H1 (cell line): Measurements from ENCODE around the gene AFF2. TPM values are rescaled to one million over a fixed set of nuclear protein-coding genes. Genes with fewer than 3 reads are reported as not detected.

Experiments used
- CTCF ChIA-PET: fragments of 300-600 bp; sonication (Branson Sonifier 250); formaldehyde crosslinking; loops from one replicate; lab custom pipeline; 2021; ENCODE audit not compliant: partially characterized antibody; lab: Charles Lee
- POLR2A ChIA-PET: fragments of 300-600 bp; sonication (Branson Sonifier 250); formaldehyde crosslinking; loops from one replicate; lab custom pipeline; 2021; ENCODE audit warnings: inconsistent platforms; ENCODE audit not compliant: partially characterized antibody; lab: Charles Lee
- DNase-seq, 2 experiments: peaks; one replicate each; pipeline versions ENCODE4 v3.0.0 to v3.0.0-alpha.2; 2010 to 2022; ENCODE audit warnings: low spot score in 2 of 2, low read depth in 1 of 2, mixed read lengths in 1 of 2
- FAIRE-seq: peaks from 2 replicates; lab custom pipeline; 2011; peaks lifted over from hg19 to GRCh38; lab: Jason Lieb, UNC
- H2AFZ ChIP-seq: 2 replicates; pipeline ENCODE4 v1.8.1; 2012; ENCODE audit warnings: low read length, inconsistent platforms
- H2AK5ac ChIP-seq: 2 replicates; pipeline ENCODE4 v1.6.1; 2013; ENCODE audit warnings: low read depth, low read length
- H2BK120ac ChIP-seq: replicated peaks from 2 replicates; pipeline ENCODE3; 2013; ENCODE audit warnings: low read depth, low read length, inconsistent platforms
- H2BK12ac ChIP-seq: 2 replicates; pipeline ENCODE4 v1.6.1; 2013; ENCODE audit warnings: low read depth, low read length
- H2BK15ac ChIP-seq: 2 replicates; pipeline ENCODE4 v1.6.1; 2013; ENCODE audit warnings: low read length
- H2BK20ac ChIP-seq: 2 replicates; pipeline ENCODE4 v1.6.1; 2013; ENCODE audit warnings: low read length
- H2BK5ac ChIP-seq: 2 replicates; pipeline ENCODE4 v1.6.1; 2013; ENCODE audit warnings: low read depth, low read length
- H3K14ac ChIP-seq: 2 replicates; pipeline ENCODE4 v1.6.1; 2013; ENCODE audit warnings: inconsistent platforms; ENCODE audit not compliant: insufficient read length
- H3K18ac ChIP-seq: 2 replicates; pipeline ENCODE4 v1.6.1; 2013; ENCODE audit warnings: low read length; ENCODE audit errors: extremely low read depth
- H3K23ac ChIP-seq: 2 replicates; pipeline ENCODE4 v1.6.1; 2013; ENCODE audit warnings: inconsistent platforms; ENCODE audit not compliant: insufficient read length
- H3K23me2 ChIP-seq: 2 replicates; pipeline ENCODE4 v1.6.1; 2013; ENCODE audit warnings: low read depth, low read length
- H3K27ac ChIP-seq: 2 replicates; pipeline ENCODE4 v1.6.1; 2011; ENCODE audit warnings: low read depth, low read length, inconsistent platforms
- H3K27me3 ChIP-seq, 4 experiments: replicated peaks in 1 of 4; 1 replicate in 1 of 4; 2 replicates in 3 of 4; pipeline versions ENCODE4 v1.6.1 to v1.8.1; 2011 to 2013; ENCODE audit warnings: low read length in 3 of 4, mild to moderate bottlenecking in 3 of 4, inconsistent platforms in 2 of 4, mixed read lengths in 2 of 4, moderate library complexity in 1 of 4; ENCODE audit not compliant: control insufficient read depth in 3 of 4, insufficient read depth in 3 of 4; ENCODE audit errors: extremely low read depth in 1 of 4
- H3K36me3 ChIP-seq, 4 experiments: 2 replicates each; pipeline versions ENCODE4 v1.6.1 to v1.8.1; 2011 to 2013; ENCODE audit warnings: mild to moderate bottlenecking in 4 of 4, low read length in 3 of 4, moderate library complexity in 2 of 4, control low read depth in 1 of 4, inconsistent platforms in 1 of 4; ENCODE audit not compliant: insufficient read depth in 4 of 4, control insufficient read depth in 2 of 4
- H3K4ac ChIP-seq: replicated peaks from 2 replicates; pipeline ENCODE3; 2013; ENCODE audit warnings: low read length, low read depth, mixed read lengths, inconsistent platforms; ENCODE audit not compliant: insufficient read length
- H3K4me1 ChIP-seq, 4 experiments: replicated peaks in 1 of 4; 1 replicate in 1 of 4; 2 replicates in 3 of 4; pipeline versions ENCODE4 v1.6.1 to v1.8.1; 2011 to 2013; ENCODE audit warnings: low read length in 3 of 4, inconsistent platforms in 2 of 4, mixed read lengths in 1 of 4; ENCODE audit not compliant: insufficient read depth in 4 of 4, control insufficient read depth in 3 of 4
- H3K4me2 ChIP-seq, 2 experiments: 2 replicates each; pipeline versions ENCODE4 v1.6.1 to v1.8.1; 2011 to 2013; ENCODE audit warnings: low read depth in 2 of 2, low read length in 2 of 2, control low read depth in 1 of 2, inconsistent platforms in 1 of 2, mild to moderate bottlenecking in 1 of 2; ENCODE audit not compliant: insufficient read depth in 1 of 2
- H3K4me3 ChIP-seq, 4 experiments: fragments of 200-600, 300-600 bp in 1 of 4; sonication (generic), shearing (Covaris generic), sonication (Bioruptor Twin) in 1 of 4; 2 replicates each; pipeline versions ENCODE4 v1.5.1 to v1.8.1; 2011 to 2016; ENCODE audit warnings: low read length in 4 of 4, low read depth in 3 of 4, control low read depth in 2 of 4, inconsistent platforms in 2 of 4, mild to moderate bottlenecking in 2 of 4, mixed read lengths in 1 of 4, moderate library complexity in 1 of 4; ENCODE audit not compliant: insufficient read depth in 2 of 4; ENCODE audit errors: extremely low read depth in 1 of 4
- H3K56ac ChIP-seq: replicated peaks from 2 replicates; pipeline ENCODE3; 2013; ENCODE audit warnings: low read depth, mild to moderate bottlenecking, mixed read lengths, low read length, inconsistent platforms; ENCODE audit not compliant: insufficient read length
- H3K79me1 ChIP-seq: 2 replicates; pipeline ENCODE4 v1.6.1; 2013; ENCODE audit warnings: low read depth, low read length, control low read depth
- H3K79me2 ChIP-seq, 2 experiments: 2 replicates each; pipeline versions ENCODE4 v1.6.1 to v1.8.1; 2012 to 2013; ENCODE audit warnings: low read length in 2 of 2, mild to moderate bottlenecking in 2 of 2, inconsistent platforms in 1 of 2; ENCODE audit not compliant: insufficient read depth in 2 of 2, control insufficient read depth in 1 of 2
- H3K9ac ChIP-seq, 4 experiments: replicated peaks in 1 of 4; 1 replicate in 1 of 4; 2 replicates in 3 of 4; pipeline versions ENCODE4 v1.6.1 to v1.8.1; 2011 to 2013; ENCODE audit warnings: low read depth in 3 of 4, low read length in 3 of 4, control low read depth in 2 of 4, mild to moderate bottlenecking in 2 of 4, moderate library complexity in 2 of 4, inconsistent platforms in 1 of 4; ENCODE audit errors: extremely low read depth in 1 of 4
- H3K9me3 ChIP-seq, 2 experiments: 2 replicates each; pipeline versions ENCODE4 v1.6.1 to v1.8.1; 2012 to 2013; ENCODE audit warnings: mild to moderate bottlenecking in 2 of 2, moderate library complexity in 2 of 2, control low read depth in 1 of 2, inconsistent platforms in 1 of 2, low read depth in 1 of 2, low read length in 1 of 2, mixed read lengths in 1 of 2; ENCODE audit not compliant: insufficient read depth in 2 of 2
- H4K20me1 ChIP-seq, 2 experiments: replicated peaks in 1 of 2; 2 replicates each; pipeline versions ENCODE3 to v1.8.1; 2011 to 2013; ENCODE audit warnings: inconsistent platforms in 2 of 2, low read length in 2 of 2, mild to moderate bottlenecking in 1 of 2; ENCODE audit not compliant: insufficient read depth in 2 of 2, control insufficient read depth in 1 of 2
- H4K5ac ChIP-seq: 2 replicates; pipeline ENCODE4 v1.6.1; 2013; ENCODE audit warnings: low read length, low read depth, mixed read lengths, inconsistent platforms; ENCODE audit not compliant: insufficient read length
- H4K8ac ChIP-seq: 2 replicates; pipeline ENCODE4 v1.8.0; 2013; ENCODE audit warnings: mild to moderate bottlenecking, moderate library complexity, low read length, inconsistent platforms; ENCODE audit not compliant: insufficient read depth; ENCODE audit errors: extremely low read depth
- H4K91ac ChIP-seq: replicated peaks from 2 replicates; pipeline ENCODE3; 2013; ENCODE audit warnings: low read length, mixed read lengths, inconsistent platforms; ENCODE audit not compliant: insufficient read length
- CEBPB ChIP-seq: IDR thresholded peaks from 2 replicates; pipeline ENCODE4 v1.6.1; 2012; ENCODE audit warnings: low read depth, low read length
- CREB1 ChIP-seq: IDR thresholded peaks from 2 replicates; pipeline ENCODE4 v1.6.1; 2012; ENCODE audit warnings: inconsistent platforms
- CTBP2 ChIP-seq: IDR thresholded peaks from 2 replicates; pipeline ENCODE4 v1.7.0; 2011; ENCODE audit warnings: borderline replicate concordance, mild to moderate bottlenecking, moderate library complexity, mixed read lengths, low read length; ENCODE audit not compliant: insufficient read depth, insufficient read length
- GTF2F1 ChIP-seq: IDR thresholded peaks from 2 replicates; pipeline ENCODE4 v1.6.1; 2012; ENCODE audit warnings: low read depth, low read length, improper control_type of control experiment, borderline replicate concordance
- HDAC6 ChIP-seq: IDR thresholded peaks from one replicate; pipeline ENCODE4 v1.7.1; 2012; ENCODE audit warnings: low read depth, mild to moderate bottlenecking, inconsistent platforms, low read length, moderate library complexity
- NRF1 ChIP-seq: IDR thresholded peaks from 2 replicates; pipeline ENCODE4 v1.6.1; 2011; ENCODE audit warnings: mild to moderate bottlenecking, low read depth, low read length, improper control_type of control experiment
- PHF8 ChIP-seq: fragments of 200-600 bp; sonication (generic); conservative IDR thresholded peaks from 2 replicates; pipeline ENCODE4 v1.7.1; 2012; ENCODE audit warnings: low read depth, mild to moderate bottlenecking, inconsistent platforms, low read length, moderate library complexity
- POLR2A ChIP-seq, 2 experiments: IDR thresholded peaks; 1 replicate in 1 of 2; 2 replicates in 1 of 2; pipeline ENCODE4 v1.6.1; 2011; ENCODE audit warnings: low read depth in 2 of 2, low read length in 2 of 2, mild to moderate bottlenecking in 2 of 2; ENCODE audit errors: control extremely low read depth in 1 of 2
- RFX5 ChIP-seq: IDR thresholded peaks from 2 replicates; pipeline ENCODE4 v1.6.1; 2011; ENCODE audit warnings: low read depth, low read length, improper control_type of control experiment, borderline replicate concordance
- RXRA ChIP-seq: IDR thresholded peaks from 2 replicates; pipeline ENCODE4 v1.6.1; 2011; ENCODE audit warnings: low read depth, mild to moderate bottlenecking, low read length, moderate library complexity; ENCODE audit not compliant: insufficient read depth
- TAF7 ChIP-seq: optimal IDR thresholded peaks from 2 replicates; pipeline ENCODE3; 2011; ENCODE audit warnings: low read depth, mild to moderate bottlenecking, inconsistent platforms, low read length, moderate library complexity, borderline replicate concordance
- TCF12 ChIP-seq: IDR thresholded peaks from 2 replicates; pipeline ENCODE4 v1.6.1; 2011; ENCODE audit warnings: low read depth, mild to moderate bottlenecking, low read length
- WGBS, 2 experiments: shearing (Covaris generic) in 1 of 2; methylation state at CpG; one replicate each; pipeline versions ENCODE4 v1.1.6 to v1.1.7; 2013 to 2015; ENCODE audit warnings: low lambda C conversion rate in 2 of 2, mixed read lengths in 2 of 2, inconsistent platforms in 1 of 2, low coverage in 1 of 2, missing lambda C conversion rate in 1 of 2; ENCODE audit not compliant: insufficient replicate concordance in 2 of 2, insufficient coverage in 1 of 2, insufficient read length in 1 of 2; ENCODE audit errors: extremely low coverage in 1 of 2, missing lambda C conversion rate in 1 of 2; 5-methylcytosine and 5-hydroxymethylcytosine counted together
- polyA plus RNA-seq, 7 experiments: library from polyadenylated mRNA; depleted of rRNA in 3 of 7; stranded (reverse) in 5 of 7; unstranded in 2 of 7; fragments of >200 nt in 5 of 7; fragments of 200-250 nt in 2 of 7; gene quantifications; 1 replicate in 5 of 7; 2 replicates in 1 of 7; 4 replicates in 1 of 7; pipeline versions ENCODE4 v1.2.1 to v1.2.3, GENCODE V29; 2011 to 2013; ENCODE audit warnings: missing spikeins in 2 of 7, mixed read lengths in 2 of 7
- total RNA-seq: library from RNA; stranded (reverse); fragmentation: NEBNext Ultra II Directional; extraction: Animal tissue kit (Norgen Biotek cat#: 25700); gene quantifications from 2 replicates; pipeline ENCODE4 v1.2.1, GENCODE V29; 2021
- TF ChIP-seq, protein P1 (sequence below), 3 experiments: IDR thresholded peaks; 1 replicate in 2 of 3; 2 replicates in 1 of 3; pipeline versions ENCODE4 v1.5.1 to v1.6.1; 2011; ENCODE audit warnings: low read length in 3 of 3, mild to moderate bottlenecking in 3 of 3, inconsistent platforms in 2 of 3, low read depth in 1 of 3, moderate library complexity in 1 of 3; ENCODE audit not compliant: insufficient read depth in 1 of 3; ENCODE audit errors: control extremely low read depth in 1 of 3

AFF2 gene
- total and polyA plus RNA-seq, 2 of the 8 experiments (the other 6 are each of a cell fraction or from before 2014, with no cell fraction given) = 2.0 to 7.3 TPM

DNA sequence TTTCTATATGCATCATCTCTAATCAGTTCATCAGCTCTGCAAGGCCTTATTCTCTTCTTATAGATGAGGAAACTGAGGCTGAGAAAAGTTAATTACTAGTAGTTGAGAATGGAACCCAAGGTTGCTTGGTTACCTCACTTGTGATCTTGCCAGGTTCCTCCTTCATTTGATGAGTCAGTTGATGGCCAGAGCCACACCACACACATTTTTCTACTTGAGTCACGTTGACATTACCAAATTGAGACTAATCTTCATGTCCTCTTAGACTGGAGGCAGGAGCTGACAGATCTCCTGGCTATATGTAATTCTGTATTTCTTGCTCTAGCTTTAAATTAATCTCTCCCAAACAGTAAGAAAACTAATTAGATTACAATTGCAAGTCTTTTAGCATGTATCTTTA, 428.4 kb downstream of the AFF2 start:
- H2BK20ac ChIP-seq = no peak overlapping the region
- no peak overlapping the region for H3K4me3 ChIP-seq
- DNase-seq = no peak
- TF ChIP-seq NRF1 (no peak), POLR2A (IDR thresholded peaks at IDR 0.05; ENCODE audit: control extremely low read depth in 1 of 2, low read depth in 2 of 2, low read length in 2 of 2) (no peak), RFX5 (no peak), HDAC6 (no peak), TCF12 (no peak), CTBP2 (no peak), PHF8 (no peak), CREB1 (no peak), CEBPB (no peak), GTF2F1 (no peak), RXRA (no peak), TAF7 (no peak)
- TF ChIP-seq, protein P1, sequence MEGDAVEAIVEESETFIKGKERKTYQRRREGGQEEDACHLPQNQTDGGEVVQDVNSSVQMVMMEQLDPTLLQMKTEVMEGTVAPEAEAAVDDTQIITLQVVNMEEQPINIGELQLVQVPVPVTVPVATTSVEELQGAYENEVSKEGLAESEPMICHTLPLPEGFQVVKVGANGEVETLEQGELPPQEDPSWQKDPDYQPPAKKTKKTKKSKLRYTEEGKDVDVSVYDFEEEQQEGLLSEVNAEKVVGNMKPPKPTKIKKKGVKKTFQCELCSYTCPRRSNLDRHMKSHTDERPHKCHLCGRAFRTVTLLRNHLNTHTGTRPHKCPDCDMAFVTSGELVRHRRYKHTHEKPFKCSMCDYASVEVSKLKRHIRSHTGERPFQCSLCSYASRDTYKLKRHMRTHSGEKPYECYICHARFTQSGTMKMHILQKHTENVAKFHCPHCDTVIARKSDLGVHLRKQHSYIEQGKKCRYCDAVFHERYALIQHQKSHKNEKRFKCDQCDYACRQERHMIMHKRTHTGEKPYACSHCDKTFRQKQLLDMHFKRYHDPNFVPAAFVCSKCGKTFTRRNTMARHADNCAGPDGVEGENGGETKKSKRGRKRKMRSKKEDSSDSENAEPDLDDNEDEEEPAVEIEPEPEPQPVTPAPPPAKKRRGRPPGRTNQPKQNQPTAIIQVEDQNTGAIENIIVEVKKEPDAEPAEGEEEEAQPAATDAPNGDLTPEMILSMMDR (IDR thresholded peaks at IDR 0.05; ENCODE audit: control extremely low read depth in 1 of 3, insufficient read depth in 1 of 3, low read depth in 1 of 3, low read length in 3 of 3) = no peak

More for the DNA sequence above, 428.4 kb downstream of the AFF2 start:
- Histone ChIP-seq H2BK12ac (no peak overlapping the region), H4K5ac (no peak overlapping the region), H2BK5ac (no peak overlapping the region), H2AFZ (no peak overlapping the region), H2BK120ac (no peak overlapping the region), H3K9me3 (no peaks in the 10 kb centered on the region), H4K20me1 (no peaks in the 10 kb centered on the region), H3K9ac (no peak overlapping the region), H3K14ac (no peak overlapping the region), H3K27ac (no peak overlapping the region), H3K4ac (no peak overlapping the region), H2AK5ac (no peak overlapping the region), H3K23ac (no peak overlapping the region), H3K79me2 (no peaks in the 10 kb centered on the region), H2BK15ac (no peak overlapping the region), H4K8ac (no peak overlapping the region), H3K4me1 (no peaks in the 10 kb centered on the region), H3K18ac (no peak overlapping the region), H3K36me3 (no peaks in the 10 kb centered on the region), H3K27me3 (no peaks in the 10 kb centered on the region), H3K56ac (no peak overlapping the region), H3K4me2 (no peak overlapping the region), H3K23me2 (no peaks in the 10 kb centered on the region), H4K91ac (no peak overlapping the region), H3K79me1 (no peaks in the 10 kb centered on the region)
- 100% methylated on average over 1 of the region's 1 CpG; no CpG with 5 or more reads in 1 of the 2 experiments for WGBS, 2 experiments
- FAIRE-seq = no peak
- ChIA-PET CTCF (interaction anchor here (1.0 kb wide), 1 partner anchor 247 kb away, joined by 3 read pairs; no protein-coding TSS in a partner anchor), POLR2A (no interaction called here)
